GDM1 (cell line): ENCODE results near the gene MRPL47.
"Not testable (repeated sequence)": the region's sequence is repeated elsewhere in the genome, so short reads cannot be mapped to it uniquely, and the experiment has no call there.

Experiments
- DNase-seq: peaks from one replicate; lab custom pipeline; 2025; lab: John Stamatoyannopoulos, UW

MRPL47 gene

GRCh38 chr3:179604321-179605078, at the start of gene MRPL47, which contains the start of gene NDUFB5:
Gene MRPL47, minus strand, starts transcription at chr3:179604638. Its CDS starts 14 bp downstream, at chr3:179604624.
Gene NDUFB5, plus strand, starts transcription at chr3:179604794. Its CDS starts 22 bp downstream, at chr3:179604816.
- DNase-seq: peak; percentile 91

- DNase-seq: peak; percentile 61
Observed at GRCh38 chr3:179653096-179653797, 48.8 kb upstream of the MRPL47 start.

DNA sequence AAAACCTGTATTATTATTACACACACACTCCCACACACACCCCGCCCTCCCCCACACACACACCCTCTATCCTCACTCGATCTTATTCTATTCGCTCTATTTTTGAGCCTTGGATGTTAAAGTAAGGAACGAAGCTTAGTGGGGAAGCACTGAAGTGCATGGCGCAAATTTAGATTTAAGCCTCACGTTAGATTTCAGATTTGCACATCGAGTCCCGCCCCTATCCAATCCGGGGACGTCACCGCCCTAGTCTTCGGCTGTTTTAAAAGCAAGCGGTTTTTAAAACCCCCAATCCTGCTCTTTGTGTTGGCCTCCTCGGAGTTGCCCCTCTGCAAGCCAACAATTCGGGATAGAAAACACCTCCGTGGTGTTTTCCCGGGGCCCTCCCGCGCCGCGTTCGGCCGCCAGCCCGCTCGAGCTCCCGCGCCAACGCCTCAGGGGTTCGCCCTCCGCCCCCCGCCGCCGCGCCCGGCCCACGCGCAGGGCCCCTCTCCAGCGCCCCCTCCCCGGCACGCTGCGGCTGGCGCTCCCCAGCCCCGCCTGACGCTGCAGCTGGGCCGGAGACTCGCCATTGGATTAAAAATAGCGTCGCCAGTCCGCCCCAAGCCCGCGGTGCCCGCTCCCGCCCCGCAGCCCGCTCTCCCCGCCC, 48.1 kb upstream of the MRPL47 start, which contains the start of gene USP13:
Gene USP13, plus strand, starts transcription at position 594 of the 649 bp plus-strand sequence. CDS start 186 bp downstream, outside the sequence.
- peak; percentile 16 for DNase-seq

- no peak for DNase-seq
Observed at GRCh38 chr3:179651687-179652446, 47.4 kb upstream of the MRPL47 start.

GRCh38 chr3:179646177-179646576, 41.7 kb upstream of the MRPL47 start:
- no peak for DNase-seq

GRCh38 chr3:179643837-179644236, 39.4 kb upstream of the MRPL47 start:
- not testable (repeated sequence) for DNase-seq

DNA sequence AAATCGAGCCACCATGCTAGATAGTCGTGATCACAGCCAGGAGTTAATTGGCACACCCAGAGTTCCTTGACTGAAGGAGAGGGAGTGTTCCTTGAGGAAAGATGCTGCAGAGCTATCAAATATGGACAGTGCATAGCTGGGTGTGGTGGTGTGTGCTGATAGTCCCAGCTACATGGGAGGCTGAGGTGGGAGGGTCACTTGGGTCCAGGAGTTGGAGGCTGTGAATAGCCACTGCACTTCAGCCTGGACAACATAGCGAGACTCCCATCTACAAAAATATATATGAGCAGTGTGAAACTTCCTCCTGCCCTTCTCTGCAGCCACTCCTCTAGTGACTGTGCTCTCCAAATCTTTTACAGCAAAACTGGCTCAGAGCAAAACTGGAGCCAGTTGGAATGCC, 38.4 kb upstream of the MRPL47 start:
- DNase-seq: no peak

DNA sequence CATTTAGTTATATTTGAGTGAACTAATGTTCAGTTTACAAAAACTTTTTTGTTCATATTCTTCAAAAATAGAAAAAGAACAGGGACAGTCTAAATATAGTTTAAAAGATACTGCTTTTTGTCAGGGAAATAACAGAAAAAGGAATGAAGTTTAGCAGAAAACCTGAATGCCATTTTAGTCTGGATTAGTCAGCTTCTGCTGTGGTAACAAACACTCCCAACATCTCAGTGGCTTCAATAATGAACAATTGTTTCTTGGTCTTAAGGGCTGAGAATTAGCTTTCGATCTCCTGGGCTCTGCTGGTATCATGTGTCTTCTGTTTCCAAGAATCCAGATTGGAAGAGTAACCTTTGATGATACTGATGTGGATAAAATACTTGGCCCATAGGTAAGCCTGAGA, 36.0 kb upstream of the MRPL47 start:
- no peak for DNase-seq

DNA sequence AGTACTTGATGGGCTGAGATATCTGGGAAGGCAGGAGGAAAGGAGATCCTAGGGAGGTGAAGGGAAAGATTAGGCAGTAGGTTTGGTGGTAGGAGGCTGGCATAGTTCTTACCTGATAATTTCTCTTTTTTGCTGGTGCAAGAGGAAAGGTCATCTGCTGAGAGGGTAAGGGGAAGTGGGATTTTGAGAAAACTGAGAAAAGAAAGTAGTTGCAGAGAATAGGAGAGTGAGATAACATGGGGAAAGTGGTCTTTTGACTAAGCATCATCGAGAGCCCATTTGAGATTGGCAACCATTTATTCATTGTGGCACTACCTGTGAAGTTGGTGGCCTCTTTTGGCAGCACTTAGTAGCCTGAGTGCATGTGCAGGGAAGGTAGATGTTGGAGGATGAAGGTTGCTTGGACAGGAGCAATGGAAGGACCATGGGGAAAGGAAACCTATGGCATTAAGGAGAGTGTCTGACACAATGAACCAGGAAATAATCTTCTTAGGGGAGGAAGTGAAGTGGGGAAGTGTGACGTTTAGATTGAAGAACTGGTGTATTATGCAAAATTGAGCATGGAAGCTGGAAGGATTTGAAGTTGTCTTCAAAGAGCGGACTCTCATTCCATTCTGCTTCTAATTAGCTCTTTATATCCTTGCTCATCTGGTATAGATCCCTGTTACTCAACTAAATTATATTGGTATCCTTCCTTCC, 26.5 kb upstream of the MRPL47 start:
- no peak for DNase-seq

- no peak for DNase-seq
Observed at GRCh38 chr3:179624451-179624850, 20.0 kb upstream of the MRPL47 start.

- DNase-seq: no peak
Observed at GRCh38 chr3:179622023-179622422, 17.6 kb upstream of the MRPL47 start.

DNA sequence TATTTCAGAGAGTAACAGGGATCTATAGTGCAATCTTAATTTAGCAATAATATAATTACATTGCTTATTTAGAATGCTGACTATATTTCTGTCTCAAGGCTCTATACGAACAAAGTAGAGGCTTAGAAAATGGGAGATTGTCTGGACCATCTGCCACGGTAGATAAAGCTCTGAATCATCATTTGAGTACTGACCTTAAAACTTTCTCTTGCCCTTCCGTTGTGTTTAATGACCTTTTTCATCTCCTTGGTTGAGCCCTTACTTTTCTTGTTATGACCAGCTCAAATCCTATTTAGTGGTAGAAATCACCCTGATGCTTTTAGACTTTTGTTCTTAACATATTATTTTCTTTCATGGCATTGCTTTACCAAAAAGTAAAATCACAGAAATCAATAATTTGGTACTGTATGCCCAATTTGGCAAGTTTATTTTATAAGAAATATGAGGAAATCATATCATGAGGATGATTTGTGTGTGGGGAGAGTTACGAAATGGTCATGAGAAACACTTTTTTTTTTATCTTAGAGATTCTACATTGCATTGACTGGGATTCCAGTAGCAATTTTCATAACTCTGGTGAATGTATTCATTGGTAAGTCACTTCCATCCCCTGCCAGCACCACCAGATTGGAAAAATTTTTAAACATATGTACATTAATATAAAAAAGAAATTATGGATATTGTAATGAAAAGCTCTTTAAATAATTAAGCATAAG, 11.2 kb upstream of the MRPL47 start:
- DNase-seq: no peak

GRCh38 chr3:179613807-179614206, 9.4 kb upstream of the MRPL47 start:
- DNase-seq: no peak

DNA sequence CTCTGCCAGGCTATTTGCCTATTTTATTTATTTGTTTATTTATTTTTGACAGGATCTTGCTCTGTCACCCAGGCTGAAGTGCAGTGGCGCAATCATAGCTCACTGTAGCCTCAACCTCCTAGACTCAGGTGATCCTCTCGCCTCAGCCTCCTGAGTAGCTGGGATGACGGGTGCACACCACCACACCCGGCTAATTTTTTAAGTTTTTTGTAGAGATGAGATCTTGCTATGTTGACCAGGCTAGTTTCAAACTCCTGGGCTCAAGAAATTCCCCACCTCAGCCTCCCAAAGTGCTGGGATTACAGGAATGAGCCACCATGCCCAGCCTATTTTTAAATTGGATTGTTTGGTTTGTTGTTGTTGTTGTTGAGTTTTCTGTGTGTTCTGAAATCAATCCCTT, 5.6 kb upstream of the MRPL47 start:
- DNase-seq: no peak

DNA sequence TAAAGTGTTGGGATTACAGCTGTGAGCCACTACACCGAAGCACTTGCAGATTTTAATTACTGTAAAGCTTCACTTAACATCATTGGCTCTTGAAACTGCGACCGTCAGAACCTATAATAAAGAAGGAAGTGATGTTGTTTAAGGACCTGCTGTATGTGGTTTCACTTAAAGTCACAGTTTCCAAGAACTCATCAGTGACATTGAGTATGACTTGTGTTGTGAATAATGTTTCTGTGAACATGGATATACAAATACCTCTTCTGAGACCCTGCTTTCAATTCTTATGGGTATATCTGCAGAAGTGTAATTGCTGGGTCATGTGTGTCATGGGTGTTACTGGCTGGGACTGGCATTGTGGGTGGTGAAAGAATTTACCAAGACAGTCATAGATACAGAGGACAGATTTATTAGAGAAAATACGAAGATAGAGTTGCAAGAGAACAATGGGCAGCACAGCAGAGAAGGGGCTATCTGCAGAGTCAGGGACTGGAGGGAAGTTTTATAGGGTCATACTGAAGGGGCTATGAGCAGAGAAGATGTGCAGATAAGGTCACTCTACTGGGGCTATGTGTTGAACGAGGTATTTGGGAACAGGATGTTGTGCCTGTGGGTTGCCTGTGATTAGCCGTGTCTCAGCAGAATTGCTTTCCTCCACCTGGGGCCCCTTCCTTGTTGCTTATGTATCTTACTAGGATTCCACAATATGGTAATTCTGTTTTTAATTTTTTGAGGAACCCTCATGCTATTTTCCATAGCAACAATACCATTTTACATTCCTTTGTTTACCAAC, 4.7 kb upstream of the MRPL47 start:
- DNase-seq: no peak

DNA sequence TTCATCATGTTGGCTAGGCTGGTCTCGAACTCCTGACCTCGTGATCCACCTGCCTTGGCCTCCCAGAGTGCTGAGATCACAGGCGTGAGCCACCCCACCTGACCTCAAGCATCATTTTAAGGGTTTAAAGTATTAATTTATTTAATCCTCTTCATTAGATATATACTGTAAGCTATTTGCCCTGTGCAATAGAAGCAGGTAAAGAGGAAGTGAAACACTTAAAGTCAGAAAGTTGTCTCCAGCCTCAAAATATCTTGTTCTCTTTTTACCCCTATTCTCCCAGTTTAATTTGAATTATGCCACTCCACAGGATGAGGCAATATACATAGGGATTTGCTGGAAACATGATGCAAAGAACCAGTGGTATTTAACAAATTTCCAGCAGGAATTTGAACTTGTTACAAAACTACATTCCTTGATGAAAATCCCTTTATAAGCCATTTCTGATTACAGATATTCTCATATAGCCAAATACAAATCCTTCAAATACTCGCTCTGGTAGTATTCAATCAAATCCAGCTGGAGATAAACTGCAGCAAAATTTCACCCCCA, 2.2 kb upstream of the MRPL47 start:
- DNase-seq: no peak

- no peak for DNase-seq
Observed at GRCh38 chr3:179603831-179604230, 607 bp downstream of the MRPL47 start.

GRCh38 chr3:179603321-179603720, 1.1 kb downstream of the MRPL47 start:
- DNase-seq: no peak

- DNase-seq: no peak
Observed at GRCh38 chr3:179599531-179599930, 4.9 kb downstream of the MRPL47 start.

DNA sequence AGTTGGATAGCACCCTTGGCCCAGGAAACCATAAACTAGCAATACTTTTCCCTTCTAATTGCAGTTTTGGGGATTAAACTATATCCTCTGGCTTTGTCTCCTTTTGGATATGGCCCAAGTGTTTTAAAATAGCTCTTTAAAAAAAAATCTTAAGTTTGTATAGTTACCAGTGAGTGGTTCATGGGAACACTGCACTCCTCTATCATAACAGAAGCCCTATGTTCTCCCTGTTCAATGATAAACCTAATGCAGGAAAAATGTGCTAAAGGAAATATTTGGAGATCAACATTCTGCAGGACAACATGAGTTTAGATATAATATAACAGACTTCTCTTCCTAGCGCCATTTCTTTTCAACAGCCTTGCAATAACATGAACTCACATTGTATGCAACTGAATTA, 13.1 kb downstream of the MRPL47 start:
- DNase-seq: no peak
